Neural cell (in vitro differentiated cells): ENCODE data around the gene GPR26. TPM values are rescaled to one million over a fixed set of nuclear protein-coding genes. Genes with fewer than 3 reads are reported as not detected.

Source experiments
- H2AFZ ChIP-seq: fragments of 200-600, 300-800 bp; sonication (generic), shearing (Covaris generic); 2 replicates; pipeline ENCODE4 v1.6.0; 2014; ENCODE audit warnings: low read depth, mild to moderate bottlenecking, antibody characterized with exemption, low read length, moderate library complexity
- H3F3A ChIP-seq: fragments of 200-600 bp; shearing (Covaris generic); 2 replicates; pipeline ENCODE4 v1.6.1; 2016; ENCODE audit warnings: mild to moderate bottlenecking, moderate library complexity, mixed read lengths, antibody characterized with exemption, low read length; ENCODE audit not compliant: insufficient read depth, poor library complexity, severe bottlenecking
- H3K27ac ChIP-seq: fragments of 200-600, 300-800 bp; sonication (generic), shearing (Covaris generic); 2 replicates; pipeline ENCODE4 v1.5.1; 2014; ENCODE audit warnings: mild to moderate bottlenecking, low read length, moderate library complexity
- H3K27me3 ChIP-seq: fragments of 300-800, 200-600 bp; sonication (generic), shearing (Covaris generic); 2 replicates; pipeline ENCODE4 v1.6.0; 2014; ENCODE audit warnings: mild to moderate bottlenecking, low read depth, low read length, moderate library complexity; ENCODE audit not compliant: insufficient read depth
- H3K36me3 ChIP-seq: fragments of 300-800, 200-600 bp; sonication (generic), shearing (Covaris generic); 2 replicates; pipeline ENCODE4 v1.5.1; 2014; ENCODE audit warnings: mild to moderate bottlenecking, antibody characterized with exemption, low read length, moderate library complexity; ENCODE audit not compliant: insufficient read depth
- H3K4me2 ChIP-seq: fragments of 300-800, 200-600 bp; sonication (generic), shearing (Covaris generic); 2 replicates; pipeline ENCODE4 v1.6.0; 2014; ENCODE audit warnings: mild to moderate bottlenecking, low read length
- H3K4me3 ChIP-seq: fragments of 300-800, 200-600 bp; sonication (generic), shearing (Covaris generic); 2 replicates; pipeline ENCODE4 v1.5.1; 2014; ENCODE audit warnings: mild to moderate bottlenecking, low read length, moderate library complexity
- H3K79me2 ChIP-seq: fragments of 200-600 bp; shearing (Covaris generic); replicated peaks from 2 replicates; pipeline ENCODE4 v1.6.0; 2014; ENCODE audit warnings: mild to moderate bottlenecking, low read length, moderate library complexity; ENCODE audit not compliant: insufficient read depth
- H3K9ac ChIP-seq: fragments of 300-800, 200-600 bp; sonication (generic), shearing (Covaris generic); 2 replicates; pipeline ENCODE4 v1.6.1; 2016; ENCODE audit warnings: mild to moderate bottlenecking, low read length, mixed read lengths
- H3K9me2 ChIP-seq: fragments of 200-600 bp; shearing (Covaris generic); 2 replicates; pipeline ENCODE4 v1.6.1; 2016; ENCODE audit warnings: mild to moderate bottlenecking, low read length, mixed read lengths; ENCODE audit not compliant: insufficient read depth
- H3K9me3 ChIP-seq: fragments of 200-600, 300-800 bp; sonication (generic), shearing (Covaris generic); 2 replicates; pipeline ENCODE4 v1.6.1; 2016; ENCODE audit warnings: mild to moderate bottlenecking, mixed run types, low read length, moderate library complexity, mixed read lengths
- H4K20me1 ChIP-seq: fragments of 200-600 bp; shearing (Covaris generic); 2 replicates; pipeline ENCODE4 v1.6.1; 2016; ENCODE audit warnings: mild to moderate bottlenecking, mixed run types; ENCODE audit not compliant: insufficient read depth
- CTCF ChIP-seq: fragments of 450-650 bp; IDR thresholded peaks from 2 replicates; pipeline ENCODE4 v1.5.1; 2014; ENCODE audit warnings: antibody characterized with exemption, mild to moderate bottlenecking, moderate library complexity; ENCODE audit not compliant: poor library complexity, severe bottlenecking
- EP300 ChIP-seq: fragments of 450-650 bp; conservative IDR thresholded peaks from 2 replicates; pipeline ENCODE4 v1.6.1; 2014; ENCODE audit warnings: antibody characterized with exemption, mild to moderate bottlenecking, moderate library complexity; ENCODE audit not compliant: poor library complexity, severe bottlenecking
- EZH2 ChIP-seq: fragments of 200-600, 300-800 bp; shearing (Covaris generic), sonication (generic); IDR thresholded peaks from 2 replicates; pipeline ENCODE4 v1.6.1; 2014; ENCODE audit warnings: antibody characterized with exemption, low read length, borderline replicate concordance, mild to moderate bottlenecking; ENCODE audit not compliant: insufficient read depth, poor library complexity, severe bottlenecking
- MXI1 ChIP-seq: fragments of 450-650 bp; conservative IDR thresholded peaks from 2 replicates; pipeline ENCODE4 v1.6.1; 2014; ENCODE audit warnings: antibody characterized with exemption, mild to moderate bottlenecking; ENCODE audit not compliant: poor library complexity, severe bottlenecking
- POLR2AphosphoS5 ChIP-seq: IDR thresholded peaks from 2 replicates; pipeline ENCODE4 v1.6.1; 2012
- RAD21 ChIP-seq: fragments of 450-650 bp; conservative IDR thresholded peaks from 2 replicates; pipeline ENCODE4 v1.6.1; 2014; ENCODE audit warnings: antibody characterized with exemption, mild to moderate bottlenecking, moderate library complexity
- REST ChIP-seq: IDR thresholded peaks from 2 replicates; pipeline ENCODE4 v1.6.1; 2012; ENCODE audit warnings: borderline replicate concordance
- SMC3 ChIP-seq: fragments of 450-650 bp; conservative IDR thresholded peaks from 2 replicates; pipeline ENCODE4 v1.6.1; 2014; ENCODE audit warnings: antibody characterized with exemption, mild to moderate bottlenecking, moderate library complexity; ENCODE audit not compliant: poor library complexity
- TAF1 ChIP-seq: IDR thresholded peaks from 2 replicates; pipeline ENCODE4 v1.6.1; 2012; ENCODE audit warnings: low read depth
- polyA plus RNA-seq: library from polyadenylated mRNA; depleted of rRNA; stranded (reverse); fragments of >200 nt; gene quantifications from 2 replicates; pipeline ENCODE4 v1.2.3, GENCODE V29; 2014

Gene GPR26
- polyA plus RNA-seq, 1 donor from 2014 or later, result 8.1 TPM

GRCh38 chr10:123722351-123722750 lies 56.2 kb downstream of the GPR26 start:
- no peaks in the 10 kb centered on the region for H3K79me2 ChIP-seq
- H4K20me1 ChIP-seq, result no peaks in the 10 kb centered on the region
- H3K4me2 ChIP-seq, result no peak overlapping the region
- H3K27me3 ChIP-seq, result no peaks in the 10 kb centered on the region
- H3K4me3 ChIP-seq, result no peak overlapping the region
- no peaks in the 10 kb centered on the region for H3F3A ChIP-seq
- H2AFZ ChIP-seq, result no peak overlapping the region
- H3K9ac ChIP-seq, result no peak overlapping the region
- no peaks in the 10 kb centered on the region for H3K36me3 ChIP-seq
- no peaks in the 10 kb centered on the region for H3K9me3 ChIP-seq
- no peak overlapping the region for H3K27ac ChIP-seq
- no peak for TF ChIP-seq CTCF
- TF ChIP-seq RAD21, result no peak
- TF ChIP-seq TAF1, result no peak
- TF ChIP-seq REST, result no peak
- TF ChIP-seq EZH2, result no peak
- no peak for TF ChIP-seq SMC3
- TF ChIP-seq MXI1, result no peak
- TF ChIP-seq POLR2AphosphoS5, result no peak
- TF ChIP-seq EP300, result no peak
- H3K9me2 ChIP-seq, result no peaks in the 10 kb centered on the region

- no peaks in the 10 kb centered on the region for H3K79me2 ChIP-seq
- H3K9me2 ChIP-seq, result no peaks in the 10 kb centered on the region
- H3K27ac ChIP-seq, result no peak overlapping the region
- H3K36me3 ChIP-seq, result no peaks in the 10 kb centered on the region
- no peaks in the 10 kb centered on the region for H3F3A ChIP-seq
- no peak overlapping the region for H2AFZ ChIP-seq
- no peaks in the 10 kb centered on the region for H4K20me1 ChIP-seq
- no peak overlapping the region for H3K4me2 ChIP-seq
- H3K9me3 ChIP-seq, result no peaks in the 10 kb centered on the region
- no peak overlapping the region for H3K4me3 ChIP-seq
- no peak overlapping the region for H3K9ac ChIP-seq
- TF ChIP-seq TAF1 (no peak), CTCF (no peak), RAD21 (no peak), EP300 (no peak), REST (no peak), MXI1 (no peak)
- no peaks in the 10 kb centered on the region for H3K27me3 ChIP-seq
Observed at GRCh38 chr10:123724747-123725146, 58.6 kb downstream of the GPR26 start.
